Smooth muscle cell (in vitro differentiated cells): ENCODE measurements around the gene PMVK. TPM values are rescaled to one million over a fixed set of nuclear protein-coding genes. Genes with fewer than 3 reads are reported as not detected.

ENCODE experiments used
- DNase-seq: peaks from one replicate; lab custom pipeline; 2025; ENCODE audit not compliant: unreplicated experiment; lab: John Stamatoyannopoulos, UW
- H2AFZ ChIP-seq: fragments of 200-600 bp; sonication (generic); 2 replicates; pipeline ENCODE4 v1.6.0; 2016; ENCODE audit warnings: antibody characterized with exemption, low read depth, mild to moderate bottlenecking
- H3F3A ChIP-seq: fragments of 200-600 bp; sonication (generic); 2 replicates; pipeline ENCODE4 v1.6.0; 2017; ENCODE audit warnings: antibody characterized with exemption, low read depth
- H3K27ac ChIP-seq: fragments of 200-600 bp; sonication (generic); 2 replicates; pipeline ENCODE4 v1.5.1; 2016; ENCODE audit warnings: low read depth, mild to moderate bottlenecking
- H3K27me3 ChIP-seq: fragments of 200-600 bp; sonication (generic); 2 replicates; pipeline ENCODE4 v1.6.1; 2016; ENCODE audit warnings: low read depth, mild to moderate bottlenecking
- H3K36me3 ChIP-seq: fragments of 200-600 bp; sonication (generic); 2 replicates; pipeline ENCODE4 v1.5.1; 2016; ENCODE audit warnings: low read depth
- H3K4me1 ChIP-seq: fragments of 200-600 bp; sonication (generic); 2 replicates; pipeline ENCODE4 v1.5.1; 2016; ENCODE audit warnings: low read depth
- H3K4me2 ChIP-seq: fragments of 200-600 bp; sonication (generic); 2 replicates; pipeline ENCODE4 v1.6.0; 2016; ENCODE audit warnings: mild to moderate bottlenecking
- H3K4me3 ChIP-seq: fragments of 200-600 bp; sonication (generic); 2 replicates; pipeline ENCODE4 v1.5.1; 2016; ENCODE audit warnings: mild to moderate bottlenecking
- H3K79me2 ChIP-seq: fragments of 200-600 bp; sonication (generic); 2 replicates; pipeline ENCODE4 v1.6.0; 2016; ENCODE audit warnings: low read depth, mild to moderate bottlenecking
- H3K9ac ChIP-seq: fragments of 200-600 bp; sonication (generic); 2 replicates; pipeline ENCODE4 v1.6.0; 2016; ENCODE audit warnings: low read depth
- H3K9me3 ChIP-seq: fragments of 200-600 bp; sonication (generic); replicated peaks from 2 replicates; pipeline ENCODE4 v1.5.1; 2016; ENCODE audit warnings: low read depth
- H4K20me1 ChIP-seq: fragments of 200-600 bp; sonication (generic); 2 replicates; pipeline ENCODE4 v1.6.0; 2016; ENCODE audit warnings: low read depth
- WGBS: methylation state at CpG from one replicate; pipeline ENCODE4 v1.1.7; 2016; ENCODE audit warnings: low lambda C conversion rate; 5-methylcytosine and 5-hydroxymethylcytosine counted together
- polyA plus RNA-seq: library from polyadenylated mRNA; unstranded; fragments of >200 nt; fragmentation: Nextera tagmentation; extraction: Ambion mirVana; gene quantifications from 2 replicates; pipeline ENCODE4 v1.2.1, GENCODE V29; 2016
- total RNA-seq: library from RNA; depleted of rRNA; stranded (reverse); fragments of >200 nt; gene quantifications from 2 replicates; pipeline ENCODE4 v1.2.3, GENCODE V29; 2014
- TF ChIP-seq, protein P1 (sequence below): fragments of 200-600 bp; sonication (generic); IDR thresholded peaks from 2 replicates; pipeline ENCODE4 v1.5.1; 2017; ENCODE audit warnings: borderline replicate concordance, mild to moderate bottlenecking, antibody characterized with exemption; ENCODE audit not compliant: insufficient read depth, poor library complexity, severe bottlenecking

PMVK gene
- total and polyA plus RNA-seq, 2 experiments from 2014 or later, result 6.7 to 31.2 TPM

DNA sequence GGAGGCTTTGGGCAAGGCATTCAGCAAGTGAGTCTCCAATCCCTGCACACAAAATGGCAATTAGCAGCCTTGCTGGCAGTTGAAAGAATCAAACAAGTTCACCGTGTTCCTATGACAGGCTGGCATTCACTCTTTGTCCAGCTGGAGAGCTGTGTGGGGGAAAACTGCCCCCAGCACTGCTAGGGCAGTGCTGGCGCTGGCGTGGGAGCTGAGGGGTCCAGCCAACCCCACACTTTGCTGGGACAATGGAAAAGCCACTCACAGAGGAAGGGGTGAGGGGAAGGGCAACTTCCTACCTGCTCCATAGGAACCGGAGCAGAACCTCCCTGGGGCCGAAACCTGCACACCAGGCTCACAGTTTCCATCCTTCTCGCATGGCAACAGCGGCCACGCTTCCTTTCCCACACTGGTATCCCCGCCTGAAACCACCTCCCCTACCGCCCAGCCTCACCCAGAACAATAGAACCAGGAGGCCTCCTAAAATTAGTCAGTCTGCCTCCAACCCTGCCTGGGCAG, 39.7 kb downstream of the PMVK start:
- Histone ChIP-seq H4K20me1 (no peaks in the 10 kb centered on the region), H3K4me3 (no peak overlapping the region), H3K36me3 (no peaks in the 10 kb centered on the region), H3K79me2 (no peaks in the 10 kb centered on the region), H3K4me1 (no peaks in the 10 kb centered on the region), H3K9me3 (no peaks in the 10 kb centered on the region), H3K9ac (no peak overlapping the region), H3F3A (no peaks in the 10 kb centered on the region), H3K27me3 (no peaks in the 10 kb centered on the region), H3K4me2 (no peak overlapping the region), H2AFZ (no peak overlapping the region), H3K27ac (no peak overlapping the region)
- no peak for DNase-seq
- WGBS, result 90% methylated on average over 10 of the region's 10 CpGs
- TF ChIP-seq, protein P1, sequence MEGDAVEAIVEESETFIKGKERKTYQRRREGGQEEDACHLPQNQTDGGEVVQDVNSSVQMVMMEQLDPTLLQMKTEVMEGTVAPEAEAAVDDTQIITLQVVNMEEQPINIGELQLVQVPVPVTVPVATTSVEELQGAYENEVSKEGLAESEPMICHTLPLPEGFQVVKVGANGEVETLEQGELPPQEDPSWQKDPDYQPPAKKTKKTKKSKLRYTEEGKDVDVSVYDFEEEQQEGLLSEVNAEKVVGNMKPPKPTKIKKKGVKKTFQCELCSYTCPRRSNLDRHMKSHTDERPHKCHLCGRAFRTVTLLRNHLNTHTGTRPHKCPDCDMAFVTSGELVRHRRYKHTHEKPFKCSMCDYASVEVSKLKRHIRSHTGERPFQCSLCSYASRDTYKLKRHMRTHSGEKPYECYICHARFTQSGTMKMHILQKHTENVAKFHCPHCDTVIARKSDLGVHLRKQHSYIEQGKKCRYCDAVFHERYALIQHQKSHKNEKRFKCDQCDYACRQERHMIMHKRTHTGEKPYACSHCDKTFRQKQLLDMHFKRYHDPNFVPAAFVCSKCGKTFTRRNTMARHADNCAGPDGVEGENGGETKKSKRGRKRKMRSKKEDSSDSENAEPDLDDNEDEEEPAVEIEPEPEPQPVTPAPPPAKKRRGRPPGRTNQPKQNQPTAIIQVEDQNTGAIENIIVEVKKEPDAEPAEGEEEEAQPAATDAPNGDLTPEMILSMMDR, result no peak

DNA sequence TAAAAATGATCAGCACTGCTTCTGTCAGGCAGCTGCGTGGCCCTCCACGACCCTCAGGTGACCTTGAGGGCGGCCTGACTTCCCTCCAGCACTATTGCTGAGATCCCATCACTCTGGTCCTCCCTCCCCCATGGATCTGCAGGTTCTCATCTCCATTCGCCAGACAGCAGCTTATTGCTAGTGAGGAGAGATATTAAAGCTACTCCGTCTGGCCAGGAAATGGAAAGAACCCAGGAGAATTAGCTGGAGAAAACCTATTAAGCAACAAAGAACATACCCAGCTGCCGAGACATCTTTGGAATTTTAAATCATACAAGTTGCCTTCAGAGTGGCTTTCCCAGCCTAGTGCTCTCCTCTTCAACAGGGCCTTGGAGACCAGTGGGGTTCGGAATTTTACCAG, 40.7 kb downstream of the PMVK start:
- Histone ChIP-seq H3K36me3 (no peaks in the 10 kb centered on the region), H3K4me1 (no peaks in the 10 kb centered on the region), H3K27me3 (no peaks in the 10 kb centered on the region), H3K4me2 (no peak overlapping the region), H2AFZ (no peak overlapping the region), H4K20me1 (no peaks in the 10 kb centered on the region), H3F3A (no peaks in the 10 kb centered on the region), H3K79me2 (no peaks in the 10 kb centered on the region), H3K9me3 (no peaks in the 10 kb centered on the region), H3K9ac (no peak overlapping the region), H3K27ac (no peak overlapping the region), H3K4me3 (no peak overlapping the region)
- no peak for DNase-seq
- 70% methylated on average over 7 of the region's 7 CpGs for WGBS
- TF ChIP-seq, protein P1, result no peak

DNA sequence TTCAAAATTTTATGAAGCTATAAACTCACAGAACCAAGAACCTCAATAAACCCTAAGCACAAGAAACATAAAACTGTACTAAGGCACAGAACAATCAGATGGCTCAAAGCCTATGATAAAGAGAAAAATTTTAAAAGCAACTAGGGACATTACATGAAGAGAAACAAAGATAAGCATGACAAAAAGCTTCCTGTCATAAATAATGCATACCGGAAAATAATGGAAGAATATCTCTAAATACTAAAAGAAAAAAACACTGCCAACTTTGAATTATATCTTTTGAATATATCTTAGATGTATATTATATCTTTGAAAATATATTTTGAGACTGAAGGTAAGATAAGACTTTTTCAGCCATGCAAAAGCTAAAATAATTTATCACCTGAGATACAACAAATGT, 45.1 kb downstream of the PMVK start:
- Histone ChIP-seq H3K4me1 (no peaks in the 10 kb centered on the region), H3K79me2 (no peaks in the 10 kb centered on the region), H3K4me2 (no peak overlapping the region), H3K9ac (no peak overlapping the region), H3K36me3 (no peaks in the 10 kb centered on the region), H4K20me1 (no peaks in the 10 kb centered on the region), H3K27ac (no peak overlapping the region), H3F3A (no peaks in the 10 kb centered on the region), H3K4me3 (no peak overlapping the region), H3K9me3 (no peaks in the 10 kb centered on the region), H2AFZ (no peak overlapping the region), H3K27me3 (no peaks in the 10 kb centered on the region)
- TF ChIP-seq, protein P1, result no peak
- 88% methylated on average over 1 of the region's 1 CpG for WGBS
- DNase-seq, result no peak

DNA sequence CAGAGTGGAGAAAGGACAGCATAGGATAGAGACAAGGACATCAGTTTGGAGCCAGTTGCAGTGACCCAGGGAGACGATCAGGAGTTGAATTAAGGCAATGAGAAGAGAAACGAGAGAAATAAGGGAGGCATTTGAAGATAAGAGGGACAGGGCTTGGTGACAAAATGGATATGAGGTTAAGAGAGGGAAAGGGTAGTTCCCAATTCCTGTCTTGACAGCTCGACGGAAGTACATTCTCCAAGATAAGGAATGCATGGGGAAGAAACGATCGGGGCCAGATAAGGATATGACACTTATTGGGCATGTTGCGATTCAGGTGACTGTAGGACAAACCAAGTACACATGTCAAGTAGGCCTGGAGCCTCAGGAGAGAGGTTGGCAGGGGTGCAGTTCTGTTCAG, 47.8 kb downstream of the PMVK start:
- Histone ChIP-seq H3K36me3 (no peaks in the 10 kb centered on the region), H3K27me3 (no peaks in the 10 kb centered on the region), H3K9me3 (no peaks in the 10 kb centered on the region), H3K27ac (no peak overlapping the region), H3K9ac (no peak overlapping the region), H3K4me2 (no peak overlapping the region), H4K20me1 (no peaks in the 10 kb centered on the region), H3K79me2 (no peaks in the 10 kb centered on the region), H2AFZ (no peak overlapping the region), H3F3A (no peaks in the 10 kb centered on the region), H3K4me3 (no peak overlapping the region), H3K4me1 (no peaks in the 10 kb centered on the region)
- TF ChIP-seq, protein P1, result no peak
- WGBS, result 91% methylated on average over 7 of the region's 7 CpGs
- DNase-seq, result no peak
